ENCODE measurements around the gene MAMDC2. TPM values are rescaled to one million over a fixed set of nuclear protein-coding genes. Genes with fewer than 3 reads are reported as not detected.

MAMDC2 gene
- total and polyA plus RNA-seq, 2 donors (not counting 1 experiment from before 2014, with no cell fraction given): 14.4 to 23.0 TPM

GRCh38 chr9:70106571-70106970 lies 62.9 kb downstream of the MAMDC2 start:
- no peak for DNase-seq (ENCODE audit: low read depth in 2 of 2)
- Histone ChIP-seq H3K36me3 (ENCODE audit: control insufficient read depth, insufficient read depth, low read length) (no peaks in the 10 kb centered on the region), H4K20me1 (ENCODE audit: control insufficient read depth, extremely low read depth, insufficient read depth, low read length) (no peaks in the 10 kb centered on the region), H3K27me3 (ENCODE audit: control insufficient read depth, insufficient read depth, low read length) (no peaks in the 10 kb centered on the region), H3K27ac (ENCODE audit: insufficient read depth, low read length) (no peak overlapping the region), H3K9me3 (ENCODE audit: control insufficient read depth, insufficient read depth, low read depth, low read length) (no peaks in the 10 kb centered on the region), H3K4me1 (ENCODE audit: control insufficient read depth, extremely low read depth, insufficient read depth, low read length) (peaks cover 5% of the 10 kb centered on the region), H3K9ac (ENCODE audit: insufficient read depth, low read length) (no peak overlapping the region), H3K79me2 (ENCODE audit: control insufficient read depth, insufficient read depth, low read length) (no peaks in the 10 kb centered on the region), H2AFZ (ENCODE audit: low read length) (no peak overlapping the region), H3K4me3 (replicated peaks in 1 of 4; ENCODE audit: control extremely low read depth in 1 of 4, insufficient read depth in 1 of 4, low read depth in 3 of 4, low read length in 4 of 4) (no peak overlapping the region), H3K4me2 (ENCODE audit: extremely low read depth, insufficient read depth, low read length) (no peak overlapping the region)
- TF ChIP-seq EZH2 (IDR thresholded peaks at IDR 0.05; ENCODE audit: low read length, missing control alignments) (no peak), CTCF (conservative IDR thresholded peaks at IDR 0.05 in 1 of 2, IDR thresholded peaks at IDR 0.05 in 1 of 2; ENCODE audit: low read depth in 1 of 2, low read length in 2 of 2) (no peak)

GRCh38 chr9:70107558-70107957 lies 63.9 kb downstream of the MAMDC2 start:
- Histone ChIP-seq H3K9ac (ENCODE audit: insufficient read depth, low read length) (no peak overlapping the region), H3K27ac (ENCODE audit: insufficient read depth, low read length) (no peak overlapping the region), H3K9me3 (ENCODE audit: control insufficient read depth, insufficient read depth, low read depth, low read length) (no peaks in the 10 kb centered on the region), H3K4me1 (ENCODE audit: control insufficient read depth, extremely low read depth, insufficient read depth, low read length) (peaks cover 5% of the 10 kb centered on the region), H4K20me1 (ENCODE audit: control insufficient read depth, extremely low read depth, insufficient read depth, low read length) (no peaks in the 10 kb centered on the region), H2AFZ (ENCODE audit: low read length) (no peak overlapping the region), H3K36me3 (ENCODE audit: control insufficient read depth, insufficient read depth, low read length) (no peaks in the 10 kb centered on the region), H3K4me2 (ENCODE audit: extremely low read depth, insufficient read depth, low read length) (no peak overlapping the region), H3K27me3 (ENCODE audit: control insufficient read depth, insufficient read depth, low read length) (no peaks in the 10 kb centered on the region), H3K4me3 (replicated peaks in 1 of 4; ENCODE audit: control extremely low read depth in 1 of 4, insufficient read depth in 1 of 4, low read depth in 3 of 4, low read length in 4 of 4) (no peak overlapping the region), H3K79me2 (ENCODE audit: control insufficient read depth, insufficient read depth, low read length) (no peaks in the 10 kb centered on the region)
- no peak for DNase-seq (ENCODE audit: low read depth in 2 of 2)
- TF ChIP-seq CTCF (conservative IDR thresholded peaks at IDR 0.05 in 1 of 2, IDR thresholded peaks at IDR 0.05 in 1 of 2; ENCODE audit: low read depth in 1 of 2, low read length in 2 of 2) (no peak), EZH2 (IDR thresholded peaks at IDR 0.05; ENCODE audit: low read length, missing control alignments) (no peak)

- TF ChIP-seq CTCF (conservative IDR thresholded peaks at IDR 0.05 in 1 of 2, IDR thresholded peaks at IDR 0.05 in 1 of 2; ENCODE audit: low read depth in 1 of 2, low read length in 2 of 2) (no peak), EZH2 (IDR thresholded peaks at IDR 0.05; ENCODE audit: low read length, missing control alignments) (no peak)
- peak in 1 of 2 donors; percentile 41 for DNase-seq (ENCODE audit: low read depth in 2 of 2)
- H3K27ac ChIP-seq (ENCODE audit: insufficient read depth, low read length): no peak overlapping the region
Measured at GRCh38 chr9:70108181-70108580, 64.5 kb downstream of the MAMDC2 start.

More at GRCh38 chr9:70108181-70108580, 64.5 kb downstream of the MAMDC2 start:
- Histone ChIP-seq H3K36me3 (ENCODE audit: control insufficient read depth, insufficient read depth, low read length) (no peaks in the 10 kb centered on the region), H3K27me3 (ENCODE audit: control insufficient read depth, insufficient read depth, low read length) (no peaks in the 10 kb centered on the region), H3K9ac (ENCODE audit: insufficient read depth, low read length) (no peak overlapping the region), H4K20me1 (ENCODE audit: control insufficient read depth, extremely low read depth, insufficient read depth, low read length) (no peaks in the 10 kb centered on the region), H3K4me2 (ENCODE audit: extremely low read depth, insufficient read depth, low read length) (no peak overlapping the region), H2AFZ (ENCODE audit: low read length) (no peak overlapping the region), H3K4me3 (replicated peaks in 1 of 4; ENCODE audit: control extremely low read depth in 1 of 4, insufficient read depth in 1 of 4, low read depth in 3 of 4, low read length in 4 of 4) (no peak overlapping the region), H3K9me3 (ENCODE audit: control insufficient read depth, insufficient read depth, low read depth, low read length) (no peaks in the 10 kb centered on the region), H3K4me1 (ENCODE audit: control insufficient read depth, extremely low read depth, insufficient read depth, low read length) (peaks cover 7% of the 10 kb centered on the region), H3K79me2 (ENCODE audit: control insufficient read depth, insufficient read depth, low read length) (no peaks in the 10 kb centered on the region)
